H1 (cell line): Measurements from ENCODE around the gene RASEF. TPM values are rescaled to one million over a fixed set of nuclear protein-coding genes. Genes with fewer than 3 reads are reported as not detected.

Source experiments
- CTCF ChIA-PET: fragments of 300-600 bp; sonication (Branson Sonifier 250); formaldehyde crosslinking; loops from one replicate; lab custom pipeline; 2021; ENCODE audit not compliant: partially characterized antibody; lab: Charles Lee
- POLR2A ChIA-PET: fragments of 300-600 bp; sonication (Branson Sonifier 250); formaldehyde crosslinking; loops from one replicate; lab custom pipeline; 2021; ENCODE audit warnings: inconsistent platforms; ENCODE audit not compliant: partially characterized antibody; lab: Charles Lee
- DNase-seq, 2 experiments: peaks; one replicate each; pipeline versions ENCODE4 v3.0.0 to v3.0.0-alpha.2; 2010 to 2022; ENCODE audit warnings: low spot score in 2 of 2, low read depth in 1 of 2, mixed read lengths in 1 of 2
- FAIRE-seq: peaks from 2 replicates; lab custom pipeline; 2011; peaks lifted over from hg19 to GRCh38; lab: Jason Lieb, UNC
- H2AFZ ChIP-seq: 2 replicates; pipeline ENCODE4 v1.8.1; 2012; ENCODE audit warnings: low read length, inconsistent platforms
- H2AK5ac ChIP-seq: 2 replicates; pipeline ENCODE4 v1.6.1; 2013; ENCODE audit warnings: low read depth, low read length
- H2BK120ac ChIP-seq: replicated peaks from 2 replicates; pipeline ENCODE3; 2013; ENCODE audit warnings: low read depth, low read length, inconsistent platforms
- H2BK12ac ChIP-seq: 2 replicates; pipeline ENCODE4 v1.6.1; 2013; ENCODE audit warnings: low read depth, low read length
- H2BK15ac ChIP-seq: 2 replicates; pipeline ENCODE4 v1.6.1; 2013; ENCODE audit warnings: low read length
- H2BK20ac ChIP-seq: 2 replicates; pipeline ENCODE4 v1.6.1; 2013; ENCODE audit warnings: low read length
- H2BK5ac ChIP-seq: 2 replicates; pipeline ENCODE4 v1.6.1; 2013; ENCODE audit warnings: low read depth, low read length
- H3K14ac ChIP-seq: 2 replicates; pipeline ENCODE4 v1.6.1; 2013; ENCODE audit warnings: inconsistent platforms; ENCODE audit not compliant: insufficient read length
- H3K18ac ChIP-seq: 2 replicates; pipeline ENCODE4 v1.6.1; 2013; ENCODE audit warnings: low read length; ENCODE audit errors: extremely low read depth
- H3K23ac ChIP-seq: 2 replicates; pipeline ENCODE4 v1.6.1; 2013; ENCODE audit warnings: inconsistent platforms; ENCODE audit not compliant: insufficient read length
- H3K23me2 ChIP-seq: 2 replicates; pipeline ENCODE4 v1.6.1; 2013; ENCODE audit warnings: low read depth, low read length
- H3K27ac ChIP-seq: 2 replicates; pipeline ENCODE4 v1.6.1; 2011; ENCODE audit warnings: low read depth, low read length, inconsistent platforms
- H3K27me3 ChIP-seq, 4 experiments: replicated peaks in 1 of 4; 1 replicate in 1 of 4; 2 replicates in 3 of 4; pipeline versions ENCODE4 v1.6.1 to v1.8.1; 2011 to 2013; ENCODE audit warnings: low read length in 3 of 4, mild to moderate bottlenecking in 3 of 4, inconsistent platforms in 2 of 4, mixed read lengths in 2 of 4, moderate library complexity in 1 of 4; ENCODE audit not compliant: control insufficient read depth in 3 of 4, insufficient read depth in 3 of 4; ENCODE audit errors: extremely low read depth in 1 of 4
- H3K36me3 ChIP-seq, 4 experiments: 2 replicates each; pipeline versions ENCODE4 v1.6.1 to v1.8.1; 2011 to 2013; ENCODE audit warnings: mild to moderate bottlenecking in 4 of 4, low read length in 3 of 4, moderate library complexity in 2 of 4, control low read depth in 1 of 4, inconsistent platforms in 1 of 4; ENCODE audit not compliant: insufficient read depth in 4 of 4, control insufficient read depth in 2 of 4
- H3K4ac ChIP-seq: replicated peaks from 2 replicates; pipeline ENCODE3; 2013; ENCODE audit warnings: low read length, low read depth, mixed read lengths, inconsistent platforms; ENCODE audit not compliant: insufficient read length
- H3K4me1 ChIP-seq, 4 experiments: replicated peaks in 1 of 4; 1 replicate in 1 of 4; 2 replicates in 3 of 4; pipeline versions ENCODE4 v1.6.1 to v1.8.1; 2011 to 2013; ENCODE audit warnings: low read length in 3 of 4, inconsistent platforms in 2 of 4, mixed read lengths in 1 of 4; ENCODE audit not compliant: insufficient read depth in 4 of 4, control insufficient read depth in 3 of 4
- H3K4me2 ChIP-seq, 2 experiments: 2 replicates each; pipeline versions ENCODE4 v1.6.1 to v1.8.1; 2011 to 2013; ENCODE audit warnings: low read depth in 2 of 2, low read length in 2 of 2, control low read depth in 1 of 2, inconsistent platforms in 1 of 2, mild to moderate bottlenecking in 1 of 2; ENCODE audit not compliant: insufficient read depth in 1 of 2
- H3K4me3 ChIP-seq, 4 experiments: fragments of 200-600, 300-600 bp in 1 of 4; sonication (generic), shearing (Covaris generic), sonication (Bioruptor Twin) in 1 of 4; 2 replicates each; pipeline versions ENCODE4 v1.5.1 to v1.8.1; 2011 to 2016; ENCODE audit warnings: low read length in 4 of 4, low read depth in 3 of 4, control low read depth in 2 of 4, inconsistent platforms in 2 of 4, mild to moderate bottlenecking in 2 of 4, mixed read lengths in 1 of 4, moderate library complexity in 1 of 4; ENCODE audit not compliant: insufficient read depth in 2 of 4; ENCODE audit errors: extremely low read depth in 1 of 4
- H3K56ac ChIP-seq: replicated peaks from 2 replicates; pipeline ENCODE3; 2013; ENCODE audit warnings: low read depth, mild to moderate bottlenecking, mixed read lengths, low read length, inconsistent platforms; ENCODE audit not compliant: insufficient read length
- H3K79me1 ChIP-seq: 2 replicates; pipeline ENCODE4 v1.6.1; 2013; ENCODE audit warnings: low read depth, low read length, control low read depth
- H3K79me2 ChIP-seq, 2 experiments: 2 replicates each; pipeline versions ENCODE4 v1.6.1 to v1.8.1; 2012 to 2013; ENCODE audit warnings: low read length in 2 of 2, mild to moderate bottlenecking in 2 of 2, inconsistent platforms in 1 of 2; ENCODE audit not compliant: insufficient read depth in 2 of 2, control insufficient read depth in 1 of 2
- H3K9ac ChIP-seq, 4 experiments: replicated peaks in 1 of 4; 1 replicate in 1 of 4; 2 replicates in 3 of 4; pipeline versions ENCODE4 v1.6.1 to v1.8.1; 2011 to 2013; ENCODE audit warnings: low read depth in 3 of 4, low read length in 3 of 4, control low read depth in 2 of 4, mild to moderate bottlenecking in 2 of 4, moderate library complexity in 2 of 4, inconsistent platforms in 1 of 4; ENCODE audit errors: extremely low read depth in 1 of 4
- H3K9me3 ChIP-seq, 2 experiments: 2 replicates each; pipeline versions ENCODE4 v1.6.1 to v1.8.1; 2012 to 2013; ENCODE audit warnings: mild to moderate bottlenecking in 2 of 2, moderate library complexity in 2 of 2, control low read depth in 1 of 2, inconsistent platforms in 1 of 2, low read depth in 1 of 2, low read length in 1 of 2, mixed read lengths in 1 of 2; ENCODE audit not compliant: insufficient read depth in 2 of 2
- H4K20me1 ChIP-seq, 2 experiments: replicated peaks in 1 of 2; 2 replicates each; pipeline versions ENCODE3 to v1.8.1; 2011 to 2013; ENCODE audit warnings: inconsistent platforms in 2 of 2, low read length in 2 of 2, mild to moderate bottlenecking in 1 of 2; ENCODE audit not compliant: insufficient read depth in 2 of 2, control insufficient read depth in 1 of 2
- H4K5ac ChIP-seq: 2 replicates; pipeline ENCODE4 v1.6.1; 2013; ENCODE audit warnings: low read length, low read depth, mixed read lengths, inconsistent platforms; ENCODE audit not compliant: insufficient read length
- H4K8ac ChIP-seq: 2 replicates; pipeline ENCODE4 v1.8.0; 2013; ENCODE audit warnings: mild to moderate bottlenecking, moderate library complexity, low read length, inconsistent platforms; ENCODE audit not compliant: insufficient read depth; ENCODE audit errors: extremely low read depth
- H4K91ac ChIP-seq: replicated peaks from 2 replicates; pipeline ENCODE3; 2013; ENCODE audit warnings: low read length, mixed read lengths, inconsistent platforms; ENCODE audit not compliant: insufficient read length
- ATF2 ChIP-seq: IDR thresholded peaks from 2 replicates; pipeline ENCODE4 v1.6.1; 2012; ENCODE audit warnings: low read length, inconsistent platforms
- BACH1 ChIP-seq: IDR thresholded peaks from 2 replicates; pipeline ENCODE4 v1.6.1; 2012; ENCODE audit warnings: low read length, improper control_type of control experiment
- FOSL1 ChIP-seq: IDR thresholded peaks from 2 replicates; pipeline ENCODE4 v1.6.1; 2011; ENCODE audit warnings: mild to moderate bottlenecking, low read depth, low read length, moderate library complexity; ENCODE audit not compliant: insufficient read depth
- GABPA ChIP-seq: IDR thresholded peaks from 2 replicates; pipeline ENCODE4 v1.6.1; 2011; ENCODE audit warnings: mild to moderate bottlenecking, low read length, moderate library complexity, borderline replicate concordance; ENCODE audit not compliant: insufficient read depth
- HDAC6 ChIP-seq: IDR thresholded peaks from one replicate; pipeline ENCODE4 v1.7.1; 2012; ENCODE audit warnings: low read depth, mild to moderate bottlenecking, inconsistent platforms, low read length, moderate library complexity
- KDM5A ChIP-seq: fragments of 200-600 bp; IDR thresholded peaks from 2 replicates; pipeline ENCODE4 v1.7.1; 2012; ENCODE audit warnings: mild to moderate bottlenecking, low read length, inconsistent platforms, mixed read lengths
- RNF2 ChIP-seq: fragments of 200-900, 300-1000 bp; sonication (generic); IDR thresholded peaks from 2 replicates; pipeline ENCODE4 v1.7.1; 2016; ENCODE audit warnings: borderline replicate concordance, low read depth, mild to moderate bottlenecking, antibody characterized with exemption, low read length; ENCODE audit not compliant: poor library complexity, severe bottlenecking; ENCODE audit errors: missing control alignments
- RXRA ChIP-seq: IDR thresholded peaks from 2 replicates; pipeline ENCODE4 v1.6.1; 2011; ENCODE audit warnings: low read depth, mild to moderate bottlenecking, low read length, moderate library complexity; ENCODE audit not compliant: insufficient read depth
- SP2 ChIP-seq: IDR thresholded peaks from 2 replicates; pipeline ENCODE4 v1.6.1; 2012; ENCODE audit warnings: mild to moderate bottlenecking, low read length, inconsistent platforms
- SP4 ChIP-seq: IDR thresholded peaks from 2 replicates; pipeline ENCODE4 v1.6.1; 2012; ENCODE audit warnings: low read length, inconsistent platforms
- TAF7 ChIP-seq: optimal IDR thresholded peaks from 2 replicates; pipeline ENCODE3; 2011; ENCODE audit warnings: low read depth, mild to moderate bottlenecking, inconsistent platforms, low read length, moderate library complexity, borderline replicate concordance
- WGBS, 2 experiments: shearing (Covaris generic) in 1 of 2; methylation state at CpG; one replicate each; pipeline versions ENCODE4 v1.1.6 to v1.1.7; 2013 to 2015; ENCODE audit warnings: low lambda C conversion rate in 2 of 2, mixed read lengths in 2 of 2, inconsistent platforms in 1 of 2, low coverage in 1 of 2, missing lambda C conversion rate in 1 of 2; ENCODE audit not compliant: insufficient replicate concordance in 2 of 2, insufficient coverage in 1 of 2, insufficient read length in 1 of 2; ENCODE audit errors: extremely low coverage in 1 of 2, missing lambda C conversion rate in 1 of 2; 5-methylcytosine and 5-hydroxymethylcytosine counted together
- polyA plus RNA-seq, 7 experiments: library from polyadenylated mRNA; depleted of rRNA in 3 of 7; stranded (reverse) in 5 of 7; unstranded in 2 of 7; fragments of >200 nt in 5 of 7; fragments of 200-250 nt in 2 of 7; gene quantifications; 1 replicate in 5 of 7; 2 replicates in 1 of 7; 4 replicates in 1 of 7; pipeline versions ENCODE4 v1.2.1 to v1.2.3, GENCODE V29; 2011 to 2013; ENCODE audit warnings: missing spikeins in 2 of 7, mixed read lengths in 2 of 7
- total RNA-seq: library from RNA; stranded (reverse); fragmentation: NEBNext Ultra II Directional; extraction: Animal tissue kit (Norgen Biotek cat#: 25700); gene quantifications from 2 replicates; pipeline ENCODE4 v1.2.1, GENCODE V29; 2021
- TF ChIP-seq, protein P1 (sequence below): IDR thresholded peaks from 2 replicates; pipeline ENCODE4 v1.6.1; 2012; ENCODE audit warnings: inconsistent platforms

RASEF gene
- total and polyA plus RNA-seq, 2 of the 8 experiments (the other 6 are each of a cell fraction or from before 2014, with no cell fraction given): 1.1 to 4.6 TPM

DNA sequence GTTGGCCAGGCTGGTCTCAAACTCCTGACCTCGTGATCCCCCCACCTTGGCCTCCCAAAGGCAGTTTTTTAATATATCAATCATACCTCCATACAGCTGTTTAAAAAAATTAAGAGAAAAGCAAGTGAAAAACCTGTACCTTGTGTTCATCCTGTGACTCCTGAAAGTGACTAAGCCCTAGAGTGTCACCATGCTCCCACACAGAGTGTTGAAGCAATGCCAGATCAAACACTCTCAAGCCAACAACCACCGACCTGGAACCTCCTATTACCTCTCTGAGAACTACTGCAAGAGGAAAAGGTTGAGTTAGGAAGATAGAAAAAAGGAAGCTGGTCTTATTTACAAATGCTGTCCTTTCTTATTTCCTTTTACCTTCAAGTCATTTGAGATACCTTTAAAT, 123.5 kb downstream of the RASEF start:
- Histone ChIP-seq H3K27ac (no peak overlapping the region), H3K9me3 (no peaks in the 10 kb centered on the region), H2AFZ (no peak overlapping the region), H2BK15ac (no peak overlapping the region), H3K4me1 (no peaks in the 10 kb centered on the region)
- no peak for DNase-seq
- WGBS, 2 experiments: 87% methylated on average over 2 of the region's 2 CpGs; no CpG with 5 or more reads in 1 of the 2 experiments
- TF ChIP-seq HDAC6: no peak
- TF ChIP-seq ATF2: no peak
- TF ChIP-seq FOSL1: no peak
- no peak for TF ChIP-seq BACH1
- TF ChIP-seq TAF7: no peak
- TF ChIP-seq RXRA: no peak
- no peak for TF ChIP-seq KDM5A
- TF ChIP-seq GABPA: no peak
- TF ChIP-seq, protein P1, sequence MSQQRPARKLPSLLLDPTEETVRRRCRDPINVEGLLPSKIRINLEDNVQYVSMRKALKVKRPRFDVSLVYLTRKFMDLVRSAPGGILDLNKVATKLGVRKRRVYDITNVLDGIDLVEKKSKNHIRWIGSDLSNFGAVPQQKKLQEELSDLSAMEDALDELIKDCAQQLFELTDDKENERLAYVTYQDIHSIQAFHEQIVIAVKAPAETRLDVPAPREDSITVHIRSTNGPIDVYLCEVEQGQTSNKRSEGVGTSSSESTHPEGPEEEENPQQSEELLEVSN: no peak
- no peak for TF ChIP-seq SP4
- TF ChIP-seq SP2: no peak
- TF ChIP-seq RNF2: no peak
- TF ChIP-seq, all 59 proteins: peak for 0
- no peak overlapping the region for H2BK20ac ChIP-seq
- no peaks in the 10 kb centered on the region for H3K27me3 ChIP-seq
- H3K18ac ChIP-seq: no peak overlapping the region
- no peaks in the 10 kb centered on the region for H3K23me2 ChIP-seq
- no peaks in the 10 kb centered on the region for H3K79me2 ChIP-seq
- H3K4me3 ChIP-seq: no peak overlapping the region
- H3K14ac ChIP-seq: no peak overlapping the region
- no peaks in the 10 kb centered on the region for H3K36me3 ChIP-seq
- H3K9ac ChIP-seq: no peak overlapping the region
- H2BK12ac ChIP-seq: no peak overlapping the region
- ChIA-PET CTCF (interaction anchor here (0.7 to 1.2 kb wide), 4 partner anchors 10 to 333 kb away, joined by 3 read pairs; no protein-coding TSS in a partner anchor), POLR2A (interaction anchor here (1.4 kb wide), 1 partner anchor 10 kb away, joined by 3 read pairs; no protein-coding TSS in a partner anchor)
- no peak overlapping the region for H2BK120ac ChIP-seq
- no peak for FAIRE-seq
- H3K4ac ChIP-seq: no peak overlapping the region
- H2BK5ac ChIP-seq: no peak overlapping the region
- H3K23ac ChIP-seq: no peak overlapping the region
- H4K5ac ChIP-seq: no peak overlapping the region
- no peak overlapping the region for H4K91ac ChIP-seq
- H4K20me1 ChIP-seq: no peaks in the 10 kb centered on the region
- H4K8ac ChIP-seq: no peak overlapping the region
- no peak overlapping the region for H3K56ac ChIP-seq
- no peaks in the 10 kb centered on the region for H3K79me1 ChIP-seq
- no peak overlapping the region for H3K4me2 ChIP-seq
- no peak overlapping the region for H2AK5ac ChIP-seq
